K562 treated with DMSO at 1 percent for 48 hours (cell line): ENCODE measurements around the gene MICALL1. TPM values are rescaled to one million over a fixed set of nuclear protein-coding genes. Genes with fewer than 3 reads are reported as not detected.

Experiments
- total RNA-seq: library from RNA; unstranded; fragments of 300-600 nt; gene quantifications from 2 replicates; pipeline ENCODE4 v1.2.3, GENCODE V29; 2022; ENCODE audit warnings: low replicate concordance; ENCODE audit errors: extremely low read depth

The MICALL1 gene
- total RNA-seq = not detected in 2 replicates

GRCh38 chr22:37905534-37906363 is at the start of gene MICALL1:
TSS of gene MICALL1 (plus strand) at chr22:37906297. CDS start at chr22:37906423, 126 bp downstream.

GRCh38 chr22:37953437-37954179 is 47.5 kb downstream of the MICALL1 start, which contains the start of the genes C22orf23 and POLR2F:
TSS of gene C22orf23 (minus strand) at chr22:37953601. CDS start at chr22:37953149, 452 bp downstream.
TSS of gene POLR2F (plus strand) at chr22:37953699. CDS start at chr22:37953788, 89 bp downstream.

GRCh38 chr22:37983860-37984791 is 78.0 kb downstream of the MICALL1 start, which contains the start of gene SOX10:
TSS of gene SOX10 (minus strand) at chr22:37984555. CDS start at chr22:37983784, 771 bp downstream.

Other genes starting within 250 kb of the MICALL1 start
- not detected in 2 replicates for gene PDXP, start 247.6 kb upstream of the MICALL1 start, total RNA-seq
- gene LGALS1, start 230.7 kb upstream of the MICALL1 start, total RNA-seq = not detected in 2 replicates
- not detected in 2 replicates for gene NOL12, start 220.0 kb upstream of the MICALL1 start, total RNA-seq
- gene TRIOBP, start 209.2 kb upstream of the MICALL1 start, total RNA-seq = not detected in 2 replicates
- gene GCAT, start 98.4 kb upstream of the MICALL1 start, total RNA-seq = not detected in 2 replicates
- gene GALR3, start 82.9 kb upstream of the MICALL1 start, total RNA-seq = not detected in 2 replicates
- gene ANKRD54, start 62.0 kb upstream of the MICALL1 start, total RNA-seq = not detected in 2 replicates
- gene EIF3L, start 56.9 kb upstream of the MICALL1 start, total RNA-seq = 851 TPM in 1 of 2 replicates, not detected in the other
- not detected in 2 replicates for gene C22orf23, start 47.3 kb downstream of the MICALL1 start, total RNA-seq
- gene POLR2F, start 47.4 kb downstream of the MICALL1 start, total RNA-seq = not detected in 2 replicates
- not detected in 2 replicates for gene SOX10, start 78.3 kb downstream of the MICALL1 start, total RNA-seq
- not detected in 2 replicates for gene PICK1, start 151.1 kb downstream of the MICALL1 start, total RNA-seq
- gene SLC16A8, start 177.9 kb downstream of the MICALL1 start, total RNA-seq = not detected in 2 replicates
- not detected in 2 replicates for gene BAIAP2L2, start 204.4 kb downstream of the MICALL1 start, total RNA-seq